Measurements from ENCODE around the gene MOB3A. TPM values are rescaled to one million over a fixed set of nuclear protein-coding genes. Genes with fewer than 3 reads are reported as not detected.

Gene MOB3A
- total and polyA plus RNA-seq, 2 of the 8 experiments (the other 6 are each of a cell fraction or from before 2014, with no cell fraction given), result 9.2 to 9.6 TPM

GRCh38 chr19:2070436-2070827 is 25.7 kb downstream of the MOB3A start:
- Histone ChIP-seq H3K23ac (ENCODE audit: insufficient read length) (no peak overlapping the region), H2BK12ac (ENCODE audit: low read depth, low read length) (no peak overlapping the region), H3K56ac (replicated peaks; ENCODE audit: insufficient read length, low read depth, low read length) (no peak overlapping the region), H2BK20ac (ENCODE audit: low read length) (no peak overlapping the region), H3K79me1 (ENCODE audit: low read depth, low read length) (no peaks in the 10 kb centered on the region), H2BK15ac (ENCODE audit: low read length) (no peak overlapping the region), H3K79me2 (ENCODE audit: control insufficient read depth in 1 of 2, insufficient read depth in 2 of 2, low read length in 2 of 2) (no peaks in the 10 kb centered on the region), H4K20me1 (replicated peaks in 1 of 2; ENCODE audit: control insufficient read depth in 1 of 2, insufficient read depth in 2 of 2, low read length in 2 of 2) (no peaks in the 10 kb centered on the region), H3K4me3 (ENCODE audit: extremely low read depth in 1 of 4, insufficient read depth in 2 of 4, low read depth in 3 of 4, low read length in 4 of 4) (no peak overlapping the region), H4K8ac (ENCODE audit: extremely low read depth, insufficient read depth, low read length) (no peak overlapping the region; the same call in 1 of the 2 replicates), H2AK5ac (ENCODE audit: low read depth, low read length) (no peak overlapping the region), H3K4ac (replicated peaks; ENCODE audit: insufficient read length, low read depth, low read length) (no peak overlapping the region), H3K23me2 (ENCODE audit: low read depth, low read length) (no peaks in the 10 kb centered on the region), H3K9me3 (ENCODE audit: insufficient read depth in 2 of 2, low read depth in 1 of 2, low read length in 1 of 2) (no peaks in the 10 kb centered on the region), H2BK120ac (replicated peaks; ENCODE audit: low read depth, low read length) (no peak overlapping the region), H3K27ac (ENCODE audit: low read depth, low read length) (no peak overlapping the region), H4K5ac (ENCODE audit: insufficient read length, low read depth, low read length) (no peak overlapping the region), H2AFZ (ENCODE audit: low read length) (no peak overlapping the region), H3K18ac (ENCODE audit: extremely low read depth, low read length) (no peak overlapping the region), H3K36me3 (ENCODE audit: control insufficient read depth in 2 of 4, insufficient read depth in 4 of 4, low read length in 3 of 4) (peaks cover 0 to 3% (median 0%) of the 10 kb centered on the region in 4 experiments; a peak in 2 of 8 replicates), H3K4me2 (ENCODE audit: insufficient read depth in 1 of 2, low read depth in 2 of 2, low read length in 2 of 2) (no peak overlapping the region), H3K14ac (ENCODE audit: insufficient read length) (no peak overlapping the region), H3K9ac (replicated peaks in 1 of 4; ENCODE audit: extremely low read depth in 1 of 4, low read depth in 3 of 4, low read length in 3 of 4) (no peak overlapping the region), H3K27me3 (replicated peaks in 1 of 4; ENCODE audit: control insufficient read depth in 3 of 4, extremely low read depth in 1 of 4, insufficient read depth in 3 of 4, low read length in 3 of 4) (no peaks in the 10 kb centered on the region), H2BK5ac (ENCODE audit: low read depth, low read length) (no peak overlapping the region), H4K91ac (replicated peaks; ENCODE audit: insufficient read length, low read length) (no peak overlapping the region), H3K4me1 (replicated peaks in 1 of 4; ENCODE audit: control insufficient read depth in 3 of 4, insufficient read depth in 4 of 4, low read length in 3 of 4) (no peaks in the 10 kb centered on the region; a peak in 1 of 7 replicates)
- ChIA-PET CTCF (ENCODE audit: partially characterized antibody) (interaction anchor here (0.6 to 3.1 kb wide), 23 partner anchors 8 to 141 kb away, joined by 3 to 17 read pairs (median 4); no protein-coding TSS in a partner anchor), POLR2A (ENCODE audit: partially characterized antibody) (interaction anchor here (1.3 to 2.3 kb wide), 4 partner anchors 10 to 39 kb away, joined by 5 to 8 read pairs (median 6); partner anchors contain the start of gene MKNK2)
- no peak for FAIRE-seq
- TF ChIP-seq SRF (IDR thresholded peaks at IDR 0.05; ENCODE audit: low read depth, low read length) (no peak), POLR2A (IDR thresholded peaks at IDR 0.05; ENCODE audit: control extremely low read depth in 1 of 2, low read depth in 2 of 2, low read length in 2 of 2) (no peak), JUND (IDR thresholded peaks at IDR 0.05; ENCODE audit: low read length) (no peak), CBX8 (IDR thresholded peaks at IDR 0.05; ENCODE audit: borderline replicate concordance, low read depth, low read length) (no peak)
- WGBS, 2 experiments (ENCODE audit: extremely low coverage in 1 of 2, insufficient coverage in 1 of 2, insufficient read length in 1 of 2, insufficient replicate concordance in 2 of 2, low coverage in 1 of 2, low lambda C conversion rate in 2 of 2, missing lambda C conversion rate in 1 of 2), result 95% methylated on average over 5 of the region's 10 CpGs; no CpG with 5 or more reads in 1 of the 2 experiments
- no peak for DNase-seq (ENCODE audit: low read depth in 1 of 2, low spot score in 2 of 2)

Measured in H1 (cell line).